C4-2B (cell line): ENCODE data around the gene NBAS.
"Not testable (repeated sequence)": the region's sequence is repeated elsewhere in the genome, so short reads cannot be mapped to it uniquely, and the experiment has no call there.

Source experiments
- H3K27ac ChIP-seq: fragments of 450-650 bp; 2 replicates; pipeline ENCODE4 v1.5.1; 2017
- ZFX ChIP-seq: fragments of 450-650 bp; IDR thresholded peaks from 2 replicates; pipeline ENCODE4 v1.6.1; 2017
- TF ChIP-seq, protein P1 (sequence below): fragments of 450-650 bp; conservative IDR thresholded peaks from 2 replicates; pipeline ENCODE4 v1.5.1; 2017; ENCODE audit warnings: mild to moderate bottlenecking

Gene NBAS

DNA sequence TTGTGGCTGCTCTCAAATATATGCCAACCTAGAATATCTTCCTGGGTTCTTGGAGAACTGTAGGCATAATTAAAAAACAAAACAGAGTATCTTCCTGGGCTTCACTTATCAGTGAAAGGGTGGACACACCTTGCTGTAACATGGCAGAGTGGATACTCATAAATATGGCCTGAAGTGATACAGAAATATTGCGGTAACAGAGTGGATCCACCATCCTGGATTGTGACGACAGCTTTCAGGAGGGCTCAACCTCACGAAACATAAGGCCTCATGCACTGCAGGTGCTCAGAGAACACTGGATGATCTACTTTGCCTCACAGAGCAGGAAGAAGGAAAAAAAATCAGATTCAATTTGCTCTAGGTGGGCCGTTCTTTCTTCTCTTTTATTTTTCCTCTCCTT, 336.0 kb downstream of the NBAS start:
- no peak overlapping the region for H3K27ac ChIP-seq
- TF ChIP-seq, protein P1, sequence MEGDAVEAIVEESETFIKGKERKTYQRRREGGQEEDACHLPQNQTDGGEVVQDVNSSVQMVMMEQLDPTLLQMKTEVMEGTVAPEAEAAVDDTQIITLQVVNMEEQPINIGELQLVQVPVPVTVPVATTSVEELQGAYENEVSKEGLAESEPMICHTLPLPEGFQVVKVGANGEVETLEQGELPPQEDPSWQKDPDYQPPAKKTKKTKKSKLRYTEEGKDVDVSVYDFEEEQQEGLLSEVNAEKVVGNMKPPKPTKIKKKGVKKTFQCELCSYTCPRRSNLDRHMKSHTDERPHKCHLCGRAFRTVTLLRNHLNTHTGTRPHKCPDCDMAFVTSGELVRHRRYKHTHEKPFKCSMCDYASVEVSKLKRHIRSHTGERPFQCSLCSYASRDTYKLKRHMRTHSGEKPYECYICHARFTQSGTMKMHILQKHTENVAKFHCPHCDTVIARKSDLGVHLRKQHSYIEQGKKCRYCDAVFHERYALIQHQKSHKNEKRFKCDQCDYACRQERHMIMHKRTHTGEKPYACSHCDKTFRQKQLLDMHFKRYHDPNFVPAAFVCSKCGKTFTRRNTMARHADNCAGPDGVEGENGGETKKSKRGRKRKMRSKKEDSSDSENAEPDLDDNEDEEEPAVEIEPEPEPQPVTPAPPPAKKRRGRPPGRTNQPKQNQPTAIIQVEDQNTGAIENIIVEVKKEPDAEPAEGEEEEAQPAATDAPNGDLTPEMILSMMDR = no peak
- no peak for TF ChIP-seq ZFX

DNA sequence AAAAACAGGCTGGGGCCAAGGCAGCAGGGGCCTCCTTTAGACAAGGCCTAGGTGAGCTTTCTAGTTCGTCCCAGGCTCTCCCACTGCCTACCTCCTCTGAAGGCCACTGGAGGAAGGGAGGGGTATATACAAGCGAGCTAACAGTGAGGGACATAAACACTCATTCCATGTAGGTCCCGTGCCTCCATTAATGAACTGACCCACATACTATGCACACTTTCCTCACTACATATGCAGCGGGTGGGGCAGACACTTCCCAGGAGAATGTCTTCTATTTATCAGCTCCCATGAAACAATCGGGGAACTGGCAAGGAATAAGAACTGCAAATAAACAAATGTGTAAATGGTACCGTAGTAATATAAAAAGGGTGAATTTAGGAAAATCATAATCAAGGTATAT, 336.5 kb downstream of the NBAS start:
- TF ChIP-seq, protein P1 = no peak
- TF ChIP-seq ZFX = no peak

DNA sequence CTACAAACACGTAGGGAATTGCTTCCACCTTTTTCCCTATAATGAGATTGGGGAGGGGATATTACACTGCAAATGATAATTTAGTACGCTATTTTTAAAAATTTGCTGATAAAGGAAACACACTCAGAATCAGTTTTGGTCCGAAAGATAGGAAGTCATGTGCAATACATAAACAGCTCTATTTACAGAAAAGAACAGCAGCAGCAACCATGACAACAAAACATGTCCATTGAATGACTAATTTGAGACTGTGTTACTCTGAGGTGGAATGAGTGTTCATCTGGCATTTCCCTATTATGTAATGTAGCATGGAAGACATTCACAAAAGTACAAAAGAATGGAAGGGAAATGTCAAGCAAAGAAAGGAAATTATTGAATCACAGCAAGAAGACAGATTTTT, 337.2 kb downstream of the NBAS start:
- TF ChIP-seq, protein P1 = no peak
- no peak for TF ChIP-seq ZFX
- H3K27ac ChIP-seq = no peak overlapping the region

More for the DNA sequence above, 336.5 kb downstream of the NBAS start:
- no peak overlapping the region for H3K27ac ChIP-seq

DNA sequence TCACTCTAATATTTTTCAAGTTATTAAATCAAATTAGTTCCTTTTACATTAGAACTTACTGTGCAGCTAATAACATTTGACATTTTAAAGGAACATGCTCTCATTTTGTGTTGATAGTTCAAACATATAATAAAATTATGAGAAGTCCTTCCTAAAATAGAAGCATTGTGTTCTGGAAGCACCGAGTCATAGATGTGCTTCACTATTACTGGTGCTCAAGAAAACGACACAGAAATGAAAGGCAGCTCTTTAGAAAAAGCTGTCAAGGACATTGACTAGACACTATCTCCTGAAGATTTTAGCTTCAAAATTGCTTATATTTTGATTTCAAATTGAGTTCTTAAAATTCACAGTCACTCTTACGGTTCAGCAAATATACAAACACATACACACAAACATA, 338.3 kb downstream of the NBAS start:
- TF ChIP-seq ZFX = no peak
- TF ChIP-seq, protein P1 = no peak
- H3K27ac ChIP-seq = no peak overlapping the region

DNA sequence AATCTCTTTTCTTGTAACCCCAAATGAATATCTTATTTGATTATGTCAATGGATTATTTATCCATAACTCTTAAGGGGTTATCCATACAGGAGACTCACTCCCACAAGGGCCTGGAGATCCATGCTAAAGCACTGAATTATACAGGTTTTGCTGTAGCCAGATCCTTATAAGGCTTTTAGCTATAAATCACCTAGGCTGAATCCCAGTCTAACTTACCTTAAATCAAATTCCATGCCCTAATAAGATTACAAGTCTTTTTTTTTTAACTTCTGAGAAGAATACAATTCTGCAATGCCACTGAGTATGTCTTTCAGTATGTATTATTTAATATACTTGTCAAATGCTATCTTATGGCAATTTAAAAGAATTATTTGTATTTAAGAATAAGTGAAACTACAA, 340.5 kb downstream of the NBAS start:
- H3K27ac ChIP-seq = no peak overlapping the region
- TF ChIP-seq ZFX = no peak
- TF ChIP-seq, protein P1 = no peak

DNA sequence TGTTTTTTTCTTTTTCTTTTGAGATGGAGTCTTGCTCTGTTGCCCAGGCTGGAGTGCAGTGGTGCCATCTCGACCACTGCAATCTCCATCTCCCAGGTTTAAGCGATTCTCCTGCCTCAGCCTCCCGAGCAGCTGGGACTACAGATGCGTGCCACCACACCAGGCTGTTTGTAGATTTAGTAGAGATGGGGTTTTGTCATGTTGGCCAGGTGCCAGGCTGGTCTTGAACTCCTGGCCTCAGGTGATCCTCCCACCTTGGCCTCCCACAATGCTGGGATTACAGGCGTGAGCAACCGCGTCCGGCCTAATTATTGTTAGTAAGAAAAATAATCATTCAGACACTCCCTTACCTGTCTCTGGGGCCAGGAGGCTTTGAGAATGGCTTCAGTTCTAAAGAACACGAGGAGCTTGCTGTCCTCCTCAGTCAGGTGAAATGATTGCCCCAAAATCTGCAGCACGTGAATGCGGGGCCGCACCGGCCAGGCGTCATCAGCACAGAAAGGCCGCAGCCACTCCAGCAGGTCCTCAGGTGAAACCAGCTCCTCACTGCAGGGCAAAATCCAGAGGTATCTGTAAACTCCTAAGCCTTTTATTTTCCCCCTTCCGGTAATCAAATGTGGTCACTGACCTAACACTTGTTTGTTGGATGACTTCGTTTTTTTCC, 342.6 kb downstream of the NBAS start:
- TF ChIP-seq ZFX = no peak
- TF ChIP-seq, protein P1 = no peak
- H3K27ac ChIP-seq = no peak overlapping the region

DNA sequence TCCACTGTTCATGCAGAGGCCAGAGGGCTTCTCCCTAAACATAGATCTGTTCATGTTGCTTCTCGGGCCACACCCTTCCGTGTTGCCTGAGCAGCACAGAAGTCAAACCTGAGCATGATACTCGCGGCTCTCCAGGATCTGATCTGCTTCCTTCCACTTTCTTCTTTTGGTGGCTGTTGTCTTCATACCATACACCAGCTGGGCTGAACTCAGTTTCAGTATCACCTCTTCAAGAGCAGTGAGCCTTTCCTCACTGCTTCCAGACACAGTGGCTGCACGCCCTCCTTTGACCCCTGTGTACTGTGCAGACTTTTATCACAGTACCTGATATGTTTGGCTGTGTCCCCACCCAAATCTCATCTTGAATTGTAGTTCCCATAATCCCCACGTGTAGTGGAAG, 348.9 kb downstream of the NBAS start:
- no peak for TF ChIP-seq ZFX
- TF ChIP-seq, protein P1 = no peak
- H3K27ac ChIP-seq = no peak overlapping the region

DNA sequence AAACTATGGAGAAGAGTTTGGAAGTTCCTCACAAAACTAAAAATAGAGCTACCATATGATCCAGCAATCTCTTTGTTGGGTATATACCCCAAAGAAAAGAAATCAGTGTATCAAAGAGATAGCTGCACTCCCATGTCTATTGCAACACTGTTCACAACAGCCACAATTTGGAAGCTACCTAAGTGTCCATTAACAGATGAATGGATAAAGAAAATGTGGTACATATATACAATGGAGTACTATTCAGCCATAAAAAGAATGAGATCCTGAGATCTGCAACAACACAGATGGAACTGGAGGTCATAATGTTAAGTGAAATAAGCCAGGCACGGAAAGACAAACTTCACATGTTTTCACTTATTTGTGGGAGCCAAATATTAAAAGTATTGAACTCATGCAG, 350.6 kb downstream of the NBAS start:
- H3K27ac ChIP-seq = not testable (repeated sequence)
